ENCODE results near the gene ANXA6.
A peak's percentile ranks its signal among the peaks of the same experiment; 100 is the strongest.

The ANXA6 gene

GRCh38 chr5:151137067-151137825, 20.3 kb downstream of the ANXA6 start:
- no peak overlapping the region for H3K4me3 ChIP-seq (ENCODE audit: low read length)
- no peak for DNase-seq (ENCODE audit: low read depth, low spot score)

- no peak for DNase-seq (ENCODE audit: low read depth, low spot score)
- no peak overlapping the region for H3K4me3 ChIP-seq (ENCODE audit: low read length)
Measured at GRCh38 chr5:151134228-151134627, 23.4 kb downstream of the ANXA6 start.

GRCh38 chr5:151132963-151133362, 24.6 kb downstream of the ANXA6 start:
- no peak for DNase-seq (ENCODE audit: low read depth, low spot score)
- H3K4me3 ChIP-seq (ENCODE audit: low read length) = no peak overlapping the region

- H3K4me3 ChIP-seq (ENCODE audit: low read length) = no peak overlapping the region
- DNase-seq (ENCODE audit: low read depth, low spot score) = no peak
Measured at GRCh38 chr5:151130922-151131891, 26.4 kb downstream of the ANXA6 start.

GRCh38 chr5:151130235-151130921, 27.2 kb downstream of the ANXA6 start:
- H3K4me3 ChIP-seq (ENCODE audit: low read length) = no peak overlapping the region
- no peak for DNase-seq (ENCODE audit: low read depth, low spot score)

GRCh38 chr5:151128817-151129216, 28.8 kb downstream of the ANXA6 start:
- no peak for DNase-seq (ENCODE audit: low read depth, low spot score)
- H3K4me3 ChIP-seq (ENCODE audit: low read length) = no peak overlapping the region

GRCh38 chr5:151127926-151128325, 29.7 kb downstream of the ANXA6 start:
- no peak overlapping the region for H3K4me3 ChIP-seq (ENCODE audit: low read length)
- DNase-seq (ENCODE audit: low read depth, low spot score) = no peak

GRCh38 chr5:151126199-151126645, 31.4 kb downstream of the ANXA6 start:
- no peak overlapping the region for H3K4me3 ChIP-seq (ENCODE audit: low read length)
- peak; percentile 32 for DNase-seq (ENCODE audit: low read depth, low spot score)

GRCh38 chr5:151125421-151125820, 32.2 kb downstream of the ANXA6 start:
- H3K4me3 ChIP-seq (ENCODE audit: low read length) = no peak overlapping the region
- DNase-seq (ENCODE audit: low read depth, low spot score) = no peak

- H3K4me3 ChIP-seq (ENCODE audit: low read length) = no peak overlapping the region
- DNase-seq (ENCODE audit: low read depth, low spot score) = no peak
Measured at GRCh38 chr5:151123897-151124751, 33.5 kb downstream of the ANXA6 start.

- H3K4me3 ChIP-seq (ENCODE audit: low read length) = no peak overlapping the region
- DNase-seq (ENCODE audit: low read depth, low spot score) = no peak
Measured at GRCh38 chr5:151122828-151123227, 34.8 kb downstream of the ANXA6 start.

GRCh38 chr5:151121665-151122064, 35.9 kb downstream of the ANXA6 start:
- H3K4me3 ChIP-seq (ENCODE audit: low read length) = no peak overlapping the region
- no peak for DNase-seq (ENCODE audit: low read depth, low spot score)

- no peak for DNase-seq (ENCODE audit: low read depth, low spot score)
- H3K4me3 ChIP-seq (ENCODE audit: low read length) = no peak overlapping the region
Measured at GRCh38 chr5:151121095-151121494, 36.5 kb downstream of the ANXA6 start.

GRCh38 chr5:151118913-151119575, 38.5 kb downstream of the ANXA6 start:
- no peak for DNase-seq (ENCODE audit: low read depth, low spot score)
- H3K4me3 ChIP-seq (ENCODE audit: low read length) = no peak overlapping the region

GRCh38 chr5:151115272-151115905, 42.2 kb downstream of the ANXA6 start:
- DNase-seq (ENCODE audit: low read depth, low spot score) = peak; percentile 25
- no peak overlapping the region for H3K4me3 ChIP-seq (ENCODE audit: low read length)

- H3K4me3 ChIP-seq (ENCODE audit: low read length) = no peak overlapping the region
- no peak for DNase-seq (ENCODE audit: low read depth, low spot score)
Measured at GRCh38 chr5:151113651-151114050, 43.9 kb downstream of the ANXA6 start.

- no peak overlapping the region for H3K4me3 ChIP-seq (ENCODE audit: low read length)
- no peak for DNase-seq (ENCODE audit: low read depth, low spot score)
Measured at GRCh38 chr5:151110992-151111391, 46.6 kb downstream of the ANXA6 start.

Data from Jurkat, Clone E6-1 (cell line).